LNCaP clone FGC (cell line): Measurements from ENCODE around the gene KLKB1.

Experiments used
- DNase-seq: peaks from one replicate; pipeline ENCODE4 v3.0.0-alpha.2; 2011; ENCODE audit warnings: low read depth
- H3K4me3 ChIP-seq: 2 replicates; pipeline ENCODE4 v1.5.1; 2011; ENCODE audit warnings: mild to moderate bottlenecking, low read depth, low read length, control low read depth
- TF ChIP-seq, protein P1 (sequence below): IDR thresholded peaks from 2 replicates; pipeline ENCODE4 v1.5.1; 2012; ENCODE audit warnings: mild to moderate bottlenecking; ENCODE audit not compliant: control insufficient read depth, insufficient read depth; ENCODE audit errors: extremely low read depth

Gene KLKB1

DNA sequence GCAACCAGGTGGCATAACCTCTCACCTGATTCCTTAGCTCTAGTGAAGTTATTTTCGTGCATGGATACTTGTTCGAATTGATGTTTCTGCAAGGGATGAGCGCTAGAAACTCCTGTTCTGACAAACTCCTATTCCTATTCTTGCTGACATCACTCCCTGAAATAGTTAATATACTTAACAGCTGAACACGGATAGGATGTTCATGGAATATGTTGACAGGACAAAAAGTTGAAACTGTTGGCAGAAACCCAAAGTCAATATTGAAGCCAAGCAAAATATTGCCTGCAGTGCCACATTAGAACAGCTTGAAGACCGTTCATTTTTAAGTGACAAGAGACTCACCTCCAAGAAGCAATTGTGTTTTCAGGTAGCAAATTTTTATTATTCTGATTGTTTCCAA is at the start of gene KLKB1:
Gene KLKB1, plus strand, starts transcription at position 287 of the 400 bp plus-strand sequence. CDS start 689 bp downstream, outside the sequence.
- no peak within 1 kb of the TSS for H3K4me3 ChIP-seq
- TF ChIP-seq, protein P1, sequence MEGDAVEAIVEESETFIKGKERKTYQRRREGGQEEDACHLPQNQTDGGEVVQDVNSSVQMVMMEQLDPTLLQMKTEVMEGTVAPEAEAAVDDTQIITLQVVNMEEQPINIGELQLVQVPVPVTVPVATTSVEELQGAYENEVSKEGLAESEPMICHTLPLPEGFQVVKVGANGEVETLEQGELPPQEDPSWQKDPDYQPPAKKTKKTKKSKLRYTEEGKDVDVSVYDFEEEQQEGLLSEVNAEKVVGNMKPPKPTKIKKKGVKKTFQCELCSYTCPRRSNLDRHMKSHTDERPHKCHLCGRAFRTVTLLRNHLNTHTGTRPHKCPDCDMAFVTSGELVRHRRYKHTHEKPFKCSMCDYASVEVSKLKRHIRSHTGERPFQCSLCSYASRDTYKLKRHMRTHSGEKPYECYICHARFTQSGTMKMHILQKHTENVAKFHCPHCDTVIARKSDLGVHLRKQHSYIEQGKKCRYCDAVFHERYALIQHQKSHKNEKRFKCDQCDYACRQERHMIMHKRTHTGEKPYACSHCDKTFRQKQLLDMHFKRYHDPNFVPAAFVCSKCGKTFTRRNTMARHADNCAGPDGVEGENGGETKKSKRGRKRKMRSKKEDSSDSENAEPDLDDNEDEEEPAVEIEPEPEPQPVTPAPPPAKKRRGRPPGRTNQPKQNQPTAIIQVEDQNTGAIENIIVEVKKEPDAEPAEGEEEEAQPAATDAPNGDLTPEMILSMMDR, result no peak
- peak; percentile 94 for DNase-seq

DNA sequence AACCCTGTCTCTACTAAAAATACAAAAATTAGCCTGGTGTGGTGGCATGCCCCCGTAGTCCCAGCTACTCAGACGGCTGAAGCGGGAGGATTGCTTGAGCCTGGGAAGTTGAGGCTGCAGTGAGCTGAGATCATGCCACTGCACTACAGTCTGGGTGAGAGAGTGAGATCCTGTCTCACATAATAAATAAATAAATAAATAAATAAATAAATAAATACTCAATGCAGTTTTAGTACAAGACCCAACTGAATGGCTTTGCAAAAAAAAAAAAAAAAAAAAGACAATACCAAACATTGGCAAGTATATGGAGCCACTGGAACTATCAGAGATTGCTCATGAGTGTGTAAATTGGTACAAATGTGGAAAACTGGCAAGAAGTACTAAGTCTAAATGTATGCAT is 39.2 kb upstream of the KLKB1 start:
- H3K4me3 ChIP-seq, result no peak overlapping the region
- DNase-seq, result no peak
- TF ChIP-seq, protein P1, result no peak

DNA sequence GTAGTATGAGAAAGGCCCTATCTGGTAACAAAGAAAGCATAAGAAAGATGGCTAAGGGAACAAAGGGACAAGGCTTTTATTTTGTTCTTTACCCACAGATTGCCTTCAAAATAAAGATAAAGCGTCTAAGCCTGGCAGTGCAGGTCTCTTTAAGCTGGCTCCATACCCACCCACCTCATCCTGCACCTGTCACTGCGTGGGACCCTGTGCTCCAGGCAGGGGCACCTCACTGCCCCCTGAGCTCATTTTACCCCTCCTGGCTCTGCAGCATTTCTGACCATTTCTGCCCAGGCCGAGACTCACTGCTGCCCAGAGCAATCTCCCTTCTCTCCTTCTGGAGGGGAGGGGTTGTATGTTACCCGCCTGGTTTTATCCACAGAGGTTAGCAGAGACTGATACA is 37.7 kb upstream of the KLKB1 start:
- no peak overlapping the region for H3K4me3 ChIP-seq
- DNase-seq, result no peak
- TF ChIP-seq, protein P1, result no peak

DNA sequence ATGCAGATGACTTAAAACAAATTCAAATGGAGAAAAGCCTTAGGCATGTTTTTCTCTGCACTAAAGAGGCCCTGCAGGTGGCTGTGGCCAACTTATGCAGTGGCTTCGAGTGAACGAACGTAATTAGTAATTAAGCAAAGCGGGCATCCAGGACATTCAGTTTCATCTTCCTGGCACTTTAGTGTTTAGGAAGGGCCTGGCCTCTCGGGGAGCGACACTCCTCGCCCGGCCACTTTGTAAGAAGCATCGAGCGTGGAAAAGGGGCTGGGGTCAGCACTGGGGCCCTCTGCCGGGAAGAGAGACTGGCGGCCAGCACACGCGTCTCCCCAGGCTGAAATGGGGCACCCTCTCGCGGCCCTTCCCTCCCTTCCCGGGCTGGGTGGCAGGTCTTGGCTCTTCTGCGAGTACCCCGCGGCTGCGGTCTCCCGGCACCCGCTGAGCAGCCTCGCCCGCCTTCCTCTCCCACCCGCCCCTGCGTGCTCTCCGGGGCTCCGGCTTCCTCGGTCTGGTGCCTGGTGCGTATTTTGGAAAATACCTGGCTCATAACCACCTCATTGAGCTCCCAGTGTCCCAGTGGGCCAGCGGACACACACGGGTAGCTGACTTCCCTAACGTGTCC is 36.6 kb upstream of the KLKB1 start:
- TF ChIP-seq, protein P1, result no peak
- no peak for DNase-seq
- H3K4me3 ChIP-seq, result peak overlapping the region; percentile 77

DNA sequence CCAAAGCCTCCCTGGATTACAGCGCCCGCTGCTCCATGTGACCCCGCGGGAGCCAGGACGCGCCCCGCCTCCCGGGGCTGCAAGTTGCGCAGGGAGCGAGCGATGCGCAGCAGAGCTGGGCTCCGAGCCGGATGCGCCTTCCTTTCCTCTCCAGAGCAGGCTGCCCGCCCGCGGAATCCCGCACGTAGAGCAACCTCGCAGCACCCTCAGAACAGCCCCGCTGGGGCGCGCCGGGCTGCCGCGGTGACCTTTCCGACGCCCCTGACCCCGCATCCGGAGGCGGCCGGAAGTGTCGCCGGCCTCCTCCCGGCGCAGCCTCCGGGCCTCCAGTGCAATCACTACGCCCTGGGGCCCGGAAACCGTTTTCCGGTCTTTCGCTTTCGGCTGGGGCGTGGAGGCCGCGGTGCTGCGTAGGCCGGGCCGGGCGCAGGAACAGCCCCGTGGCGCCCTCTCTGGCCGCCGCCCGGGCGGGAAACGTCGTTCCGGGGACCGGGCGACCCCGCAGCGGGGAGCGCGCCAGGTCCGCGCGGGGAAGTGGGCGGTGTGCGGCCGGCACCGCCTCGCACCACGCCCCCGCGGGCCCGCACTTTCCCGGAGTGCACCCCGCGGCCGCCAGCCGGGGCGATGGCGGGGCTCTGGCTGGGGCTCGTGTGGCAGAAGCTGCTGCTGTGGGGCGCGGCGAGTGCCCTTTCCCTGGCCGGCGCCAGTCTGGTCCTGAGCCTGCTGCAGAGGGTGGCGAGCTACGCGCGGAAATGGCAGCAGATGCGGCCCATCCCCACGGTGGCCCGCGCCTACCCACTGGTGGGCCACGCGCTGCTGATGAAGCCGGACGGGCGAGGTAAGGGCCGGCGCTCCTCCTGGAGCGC is 35.9 kb upstream of the KLKB1 start, which contains the start of gene CYP4V2:
Gene CYP4V2, plus strand, starts transcription at position 368 of the 866 bp plus-strand sequence. Its CDS starts 257 bp downstream, at position 625.
- TF ChIP-seq, protein P1, result peak; percentile 42
- peak within 1 kb of the TSS; percentile 77 for H3K4me3 ChIP-seq
- DNase-seq, result peak; percentile 21

DNA sequence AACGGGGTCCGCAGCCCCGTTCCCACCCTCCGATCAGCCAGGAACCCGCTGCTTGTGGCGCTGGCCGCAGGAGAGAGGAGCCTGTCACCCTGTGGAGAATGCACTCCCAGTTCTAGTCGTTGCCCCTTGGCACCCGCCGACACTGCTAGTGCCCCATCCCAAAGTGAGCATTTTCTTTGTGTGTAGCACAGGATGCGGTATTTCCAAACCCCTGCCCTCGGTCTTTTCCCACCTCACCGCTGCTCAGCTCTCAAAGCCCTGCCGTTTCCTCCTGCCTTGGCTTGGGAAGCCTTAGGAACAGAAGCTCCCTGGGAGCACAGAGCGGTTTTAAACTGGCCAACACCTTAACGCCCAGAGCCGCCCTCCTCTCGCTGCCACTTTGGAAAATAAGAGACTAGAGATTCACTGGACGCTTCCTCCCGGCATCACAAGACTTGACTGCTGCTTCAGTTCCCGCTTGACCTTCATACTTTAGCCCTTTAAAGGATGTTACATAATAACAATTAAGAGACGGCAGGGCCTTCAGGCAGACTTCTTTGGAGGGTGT is 35.2 kb upstream of the KLKB1 start:
- TF ChIP-seq, protein P1, result no peak
- DNase-seq, result no peak
- peak overlapping the region; percentile 77 for H3K4me3 ChIP-seq
